Nucleus accumbens (tissue), 56 donors: ENCODE results near the gene KCNJ6.
"Not testable (repeated sequence)": the region's sequence is repeated elsewhere in the genome, so short reads cannot be mapped to it uniquely, and the experiment has no call there.

Source experiments
- DNase-seq, 56 donors: peaks; one replicate each; lab custom pipeline; 2025; lab: John Stamatoyannopoulos, UW

The KCNJ6 gene

DNA sequence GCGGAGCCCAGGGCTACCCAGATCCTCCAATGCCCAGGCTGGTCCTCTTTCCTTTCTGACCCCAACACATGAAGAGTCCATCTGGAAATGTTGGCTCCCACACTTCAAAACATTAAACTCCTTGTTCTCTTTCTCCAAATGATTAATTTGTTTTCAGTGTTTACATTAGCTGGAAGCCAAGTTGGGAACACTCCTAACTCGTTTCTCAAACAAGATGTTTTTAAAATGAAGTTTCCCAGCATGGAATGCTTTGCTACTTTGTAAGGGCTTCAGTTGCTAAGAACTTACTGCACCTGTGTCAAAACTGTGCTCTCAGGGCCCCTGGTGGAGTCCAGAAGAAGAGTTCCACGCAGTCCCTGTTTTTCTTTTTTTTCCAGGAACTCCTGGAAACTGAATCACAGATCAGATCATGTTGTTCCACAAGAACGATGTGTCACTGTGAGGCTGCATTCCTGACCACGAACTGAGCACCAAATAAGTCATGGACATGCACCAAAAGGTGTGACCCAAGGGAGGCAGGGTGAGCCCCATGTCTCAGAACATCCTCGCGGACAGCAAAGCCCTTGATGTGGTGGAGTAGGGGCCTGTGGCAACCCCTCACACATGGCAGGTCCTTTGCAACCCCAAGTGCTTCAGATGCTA, 257.3 kb downstream of the KCNJ6 start:
- DNase-seq, result no peak

DNA sequence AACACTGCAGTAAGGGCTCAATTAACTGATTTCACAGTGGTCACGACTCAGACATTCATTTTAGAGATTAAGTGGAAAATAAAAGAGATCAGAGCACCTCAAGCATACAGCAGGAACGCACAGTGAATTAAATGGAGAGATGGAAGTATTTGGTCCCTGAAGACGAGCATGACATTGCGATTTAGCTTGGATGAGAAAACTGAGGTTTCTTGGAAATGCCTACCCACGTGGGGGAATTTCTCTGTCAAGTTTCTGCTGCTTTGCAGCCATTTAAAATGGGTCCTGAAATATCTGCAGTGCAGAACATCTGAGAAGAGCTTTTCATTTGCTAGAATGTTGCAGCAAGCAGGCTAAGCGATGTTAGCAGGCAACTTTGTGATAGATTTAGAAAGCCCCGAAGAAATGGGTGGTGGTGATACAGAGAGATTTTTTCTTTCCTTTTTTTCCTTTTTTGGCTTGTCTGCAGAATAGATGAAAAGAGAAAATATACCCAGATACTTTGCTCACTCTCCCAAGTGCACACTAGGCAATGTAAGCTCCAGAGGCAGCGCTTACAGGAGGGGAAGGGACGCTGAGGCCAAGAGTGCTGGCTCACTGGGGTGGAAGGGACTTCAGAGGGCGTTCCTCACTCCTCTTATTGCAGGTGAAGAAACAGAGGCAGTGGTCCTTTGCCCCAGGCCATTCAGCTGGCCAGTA, 258.0 kb downstream of the KCNJ6 start:
- no peak for DNase-seq

DNA sequence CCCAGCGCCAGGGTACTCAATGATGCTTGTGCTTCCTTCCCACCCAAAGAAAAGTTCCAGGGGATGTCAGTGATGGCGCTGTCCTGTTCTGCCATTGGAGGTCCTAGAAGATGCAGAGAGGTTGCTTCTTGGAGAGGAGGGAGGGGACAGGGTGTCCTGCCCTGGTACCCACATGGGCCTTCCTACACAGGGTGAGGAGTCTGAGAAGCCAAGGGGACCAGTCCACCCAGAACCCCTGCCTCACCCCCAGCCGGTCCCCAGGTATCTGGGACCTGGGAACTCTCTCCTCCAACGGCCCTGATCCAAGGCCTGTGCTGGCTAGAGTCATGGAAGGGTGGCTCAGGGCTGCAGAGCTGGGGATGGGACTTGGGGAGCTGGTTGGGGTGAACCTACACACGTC, 259.4 kb downstream of the KCNJ6 start:
- DNase-seq, result no peak

DNA sequence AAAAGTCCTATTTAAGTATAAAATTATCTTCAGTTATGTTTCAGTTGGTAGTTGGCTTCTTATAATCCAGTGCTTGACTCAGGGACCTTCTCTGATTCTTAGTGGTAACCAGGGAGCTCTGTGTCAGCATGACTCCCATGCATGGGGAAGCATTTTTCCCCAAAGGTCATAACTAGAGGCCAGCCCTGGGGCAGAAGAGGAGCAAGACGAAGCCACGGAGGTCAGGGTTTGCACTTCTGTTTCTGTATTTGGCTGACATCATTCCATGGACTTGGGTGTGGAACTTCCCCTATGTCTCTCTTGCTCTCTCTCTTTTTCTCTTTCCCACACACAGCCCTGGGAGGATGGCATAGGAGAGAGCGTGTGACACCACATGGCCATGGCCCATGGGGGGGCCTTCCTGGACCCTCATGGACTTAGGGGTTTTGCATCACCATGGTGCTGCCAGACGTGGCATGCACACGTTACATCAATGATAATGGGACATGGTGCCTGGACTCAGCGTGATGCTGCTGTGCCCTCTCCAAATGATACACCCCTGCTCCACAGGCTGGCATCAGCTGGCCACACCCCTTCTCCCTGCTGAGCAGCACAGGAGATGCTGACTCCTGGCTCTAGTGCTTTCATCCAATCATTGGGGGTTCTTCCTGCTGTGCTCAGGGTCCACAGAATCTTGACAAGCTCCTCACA, 260.5 kb downstream of the KCNJ6 start:
- no peak for DNase-seq

DNA sequence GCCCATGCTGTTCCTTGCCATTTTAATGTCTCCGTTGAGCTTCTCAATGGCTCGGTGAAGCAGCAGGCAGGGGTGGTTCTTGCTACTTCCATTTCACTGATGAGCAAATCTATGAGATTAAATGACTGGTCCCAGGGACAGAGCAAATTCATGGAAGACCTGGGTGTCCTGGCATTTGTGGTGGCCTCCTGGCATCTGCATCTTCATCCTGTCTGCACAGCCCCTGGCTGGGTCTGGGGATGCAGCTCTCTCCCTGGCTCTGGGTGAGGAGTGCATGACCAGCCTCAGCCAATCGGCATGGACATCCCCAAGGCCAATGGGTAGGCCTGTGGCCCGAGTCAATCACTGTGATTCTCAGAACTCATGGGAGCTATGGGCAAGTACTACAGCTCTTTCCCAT, 261.7 kb downstream of the KCNJ6 start:
- no peak for DNase-seq

DNA sequence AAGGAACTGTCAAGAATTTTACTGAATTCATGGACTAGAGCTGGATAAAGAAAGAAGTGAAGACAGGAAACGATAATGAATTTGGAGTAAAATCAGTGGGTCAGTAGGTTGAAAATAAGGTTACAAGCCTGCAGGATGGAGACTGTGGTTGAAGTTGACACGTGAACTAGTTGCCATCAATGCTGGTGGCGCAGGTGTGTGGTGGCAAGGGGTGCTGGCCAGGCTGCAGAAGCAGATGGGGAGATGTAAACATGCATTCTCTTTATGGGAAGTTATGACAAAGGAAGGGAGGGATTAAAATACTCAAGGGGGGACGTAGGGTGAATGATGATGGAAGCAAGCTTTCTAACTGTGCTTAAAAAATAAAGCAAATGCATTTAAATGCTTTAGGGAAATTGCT, 263.1 kb downstream of the KCNJ6 start:
- DNase-seq, result no peak

DNA sequence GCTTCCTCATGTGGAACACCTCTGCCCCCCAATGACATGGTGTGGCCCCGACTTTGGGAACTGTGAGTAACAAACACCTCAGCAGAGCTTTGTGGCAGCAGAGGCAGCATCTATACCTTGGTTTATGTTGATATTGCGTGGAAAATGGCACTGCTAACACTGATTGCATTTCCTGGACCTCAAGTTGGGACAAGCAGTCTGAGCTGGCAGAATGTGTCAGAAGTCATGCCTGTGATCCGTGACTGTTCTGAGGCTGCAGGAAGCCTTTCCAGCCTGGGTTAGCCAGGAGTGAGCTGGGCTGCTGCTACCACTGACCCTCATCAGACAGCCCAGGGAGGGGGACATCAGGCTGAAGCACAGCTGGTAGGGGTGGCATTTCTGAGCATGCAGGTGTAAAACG, 268.5 kb downstream of the KCNJ6 start:
- no peak for DNase-seq

DNA sequence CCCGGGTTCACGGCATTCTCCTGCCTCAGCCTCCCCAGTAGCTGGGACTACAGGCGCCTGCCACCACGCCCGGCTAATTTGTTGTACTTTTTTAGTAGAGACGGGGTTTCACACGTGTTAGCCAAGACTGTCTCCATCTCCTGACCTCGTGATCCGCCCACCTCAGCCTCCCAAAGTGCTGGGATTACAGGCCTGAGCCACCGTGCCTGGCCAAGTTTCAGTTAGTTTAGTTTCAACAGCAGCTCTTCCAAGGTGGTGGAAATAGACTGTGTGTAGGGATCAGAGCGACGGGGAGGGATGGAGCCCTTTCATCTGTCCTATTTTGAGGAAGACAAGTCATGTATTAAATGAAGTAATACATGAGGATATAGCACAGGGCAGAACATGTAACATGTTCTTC, 269.5 kb downstream of the KCNJ6 start:
- not testable (repeated sequence) for DNase-seq

DNA sequence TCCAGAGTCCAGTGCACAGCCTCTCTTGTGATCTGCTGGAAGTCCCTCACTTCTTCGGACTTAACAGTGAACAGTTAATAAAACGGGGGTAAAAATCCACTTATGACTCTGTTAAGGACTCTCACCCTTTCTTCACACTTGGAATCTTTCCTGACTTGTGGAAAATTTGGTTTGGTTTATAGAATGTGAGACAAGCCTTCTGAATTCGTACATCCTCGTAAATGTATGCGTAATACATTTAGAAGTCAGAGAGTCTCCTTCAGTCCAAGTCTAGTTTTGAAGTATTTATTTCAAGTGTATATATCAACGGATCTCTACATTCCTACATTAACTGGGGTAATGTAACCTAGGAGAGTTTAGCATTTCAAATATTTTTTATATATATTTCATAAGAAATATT, 270.4 kb downstream of the KCNJ6 start:
- DNase-seq, result no peak

DNA sequence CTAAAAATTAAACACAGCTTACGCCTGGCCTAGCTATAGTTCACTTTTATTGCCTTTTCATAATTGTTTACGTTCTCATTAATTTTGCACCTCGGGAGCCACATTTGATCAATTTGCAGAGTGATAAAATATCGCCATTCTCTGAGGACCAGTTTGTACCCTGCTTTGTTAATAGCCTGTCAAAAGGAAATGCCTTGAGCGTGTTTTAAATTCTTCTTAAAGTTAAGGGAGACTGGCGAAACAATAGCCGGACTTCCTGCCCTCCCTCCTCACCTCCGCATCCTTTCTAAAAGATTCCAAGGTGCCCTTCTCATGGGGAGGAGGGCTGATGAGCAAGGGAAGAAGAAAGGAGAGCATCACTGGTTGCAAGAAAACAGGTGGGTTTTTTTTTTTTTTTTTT, 271.6 kb downstream of the KCNJ6 start:
- no peak for DNase-seq

DNA sequence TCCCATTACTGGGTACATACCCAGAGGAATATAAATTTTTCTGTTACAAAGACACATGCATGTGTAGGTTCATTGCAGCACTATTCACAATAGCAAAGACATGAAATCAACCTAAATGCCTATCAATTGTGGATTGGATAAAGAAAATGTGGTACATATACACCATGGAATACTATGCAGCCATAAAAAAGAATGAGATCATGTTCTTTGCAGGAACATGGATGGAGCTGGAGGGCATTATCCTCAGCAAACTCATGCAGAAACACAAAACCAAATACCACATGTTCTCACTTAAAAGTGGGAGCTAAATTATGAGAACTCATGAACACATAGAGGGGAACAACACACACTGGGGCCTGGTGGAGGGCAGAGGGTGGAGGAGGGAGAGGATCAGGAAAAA, 272.4 kb downstream of the KCNJ6 start:
- not testable (repeated sequence) for DNase-seq

DNA sequence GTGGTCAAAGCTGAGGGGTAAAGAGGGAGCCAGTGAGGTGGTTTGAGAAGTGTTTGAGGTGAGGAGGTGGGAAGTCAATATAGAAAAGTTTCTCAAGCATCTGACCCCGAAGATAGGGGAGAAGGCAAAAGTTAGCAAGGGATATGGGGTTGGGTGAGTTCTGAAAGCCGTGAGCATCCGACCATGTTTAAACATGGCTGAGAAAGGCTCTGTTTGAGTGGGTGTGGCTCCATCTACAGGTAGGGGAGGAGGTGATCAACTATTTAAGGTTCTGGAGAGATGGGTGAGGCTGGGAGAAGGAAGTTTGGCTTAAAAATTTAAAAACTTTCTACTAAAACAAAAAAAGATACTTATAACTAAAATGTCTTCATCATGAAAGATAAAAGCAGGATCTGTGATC, 273.8 kb downstream of the KCNJ6 start:
- no peak for DNase-seq

DNA sequence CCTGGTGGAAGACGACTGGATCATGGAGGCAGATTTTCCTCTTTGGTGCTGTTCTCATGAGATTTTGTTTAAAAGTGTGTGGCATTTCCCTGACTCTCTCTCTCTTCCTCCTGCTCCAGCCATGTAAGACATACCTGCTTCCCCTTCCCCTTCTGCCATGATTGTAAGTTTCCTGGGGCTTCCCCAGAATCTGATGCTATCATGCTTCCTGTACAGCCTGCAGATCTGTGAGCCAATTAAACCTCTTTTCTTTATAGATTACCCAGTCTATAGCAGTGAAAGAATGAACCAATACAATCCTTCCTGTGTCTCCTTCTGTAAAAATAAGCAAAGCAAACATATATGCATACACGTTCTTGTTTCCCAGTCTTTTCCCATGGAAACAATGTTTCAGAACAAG, 276.5 kb downstream of the KCNJ6 start:
- DNase-seq, result no peak

DNA sequence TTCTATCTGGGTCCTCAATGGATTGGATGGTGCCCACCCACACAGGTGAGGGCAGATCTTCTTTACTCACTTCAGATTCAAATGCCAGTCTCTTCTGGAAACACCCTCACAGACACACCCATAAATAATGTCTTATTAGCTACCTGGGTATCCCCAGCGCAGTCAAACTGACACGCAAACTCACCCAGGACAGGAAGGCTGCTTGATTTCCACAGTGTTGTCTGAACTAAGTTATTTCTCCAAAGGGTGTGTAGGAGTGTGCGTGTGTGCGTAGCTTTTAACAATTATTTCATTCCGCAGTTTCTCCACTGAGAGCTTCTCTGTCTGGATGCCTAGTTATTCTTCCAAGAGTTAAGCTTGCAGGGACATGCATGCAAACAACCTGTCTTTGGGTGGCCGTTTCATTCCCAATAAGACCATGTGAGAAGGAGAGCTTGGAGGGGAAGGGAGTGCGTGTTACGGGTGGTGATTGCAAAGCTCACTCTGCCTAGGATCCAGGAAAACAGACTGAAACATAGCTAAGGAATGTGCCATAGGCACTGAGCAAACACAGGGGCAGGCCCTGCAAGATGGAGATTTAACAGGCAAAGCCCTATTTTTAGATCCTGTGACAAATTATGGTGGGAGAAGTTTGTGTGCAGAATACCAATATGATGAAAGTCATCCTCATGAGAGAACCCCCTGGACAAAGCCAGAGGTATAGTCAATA, 280.0 kb downstream of the KCNJ6 start:
- DNase-seq, result no peak

DNA sequence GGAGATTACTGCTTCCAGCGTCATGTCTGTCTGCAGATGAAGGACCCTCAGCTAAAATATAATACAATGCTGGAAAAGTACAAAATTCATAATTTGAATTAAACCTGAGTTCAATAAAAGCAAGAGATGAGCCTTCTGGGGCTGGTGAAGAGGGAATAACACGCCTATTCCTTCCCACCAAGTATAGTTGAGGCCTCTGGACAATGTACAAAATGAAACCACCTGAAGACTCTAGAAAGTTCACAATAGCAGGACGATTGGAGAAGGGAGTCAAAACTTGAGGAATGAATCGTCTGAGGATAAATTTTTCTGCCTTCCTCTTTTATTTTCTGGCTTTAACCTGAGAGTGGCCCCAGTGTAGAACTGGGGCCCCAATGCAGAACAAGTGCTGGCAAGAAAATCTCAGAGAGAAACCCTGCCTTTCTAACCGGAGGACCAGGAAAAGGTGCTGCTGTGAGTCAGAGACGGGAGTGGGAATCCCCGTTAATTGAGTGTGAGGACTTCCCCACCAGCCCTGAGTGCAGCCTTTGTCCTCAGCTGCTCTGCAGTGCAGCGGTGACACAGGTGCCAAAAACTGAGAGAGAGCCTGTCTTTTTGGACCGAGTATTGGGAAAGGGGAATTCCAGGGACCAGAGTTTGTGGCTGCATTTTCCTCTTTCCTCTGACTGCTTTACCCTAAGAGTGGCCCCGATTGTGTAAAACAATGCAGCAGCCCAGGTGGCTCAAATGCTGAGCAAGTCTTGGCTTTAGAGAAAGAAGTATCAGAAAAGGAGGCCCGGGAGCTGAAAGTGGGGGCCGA, 284.7 kb downstream of the KCNJ6 start:
- no peak for DNase-seq

DNA sequence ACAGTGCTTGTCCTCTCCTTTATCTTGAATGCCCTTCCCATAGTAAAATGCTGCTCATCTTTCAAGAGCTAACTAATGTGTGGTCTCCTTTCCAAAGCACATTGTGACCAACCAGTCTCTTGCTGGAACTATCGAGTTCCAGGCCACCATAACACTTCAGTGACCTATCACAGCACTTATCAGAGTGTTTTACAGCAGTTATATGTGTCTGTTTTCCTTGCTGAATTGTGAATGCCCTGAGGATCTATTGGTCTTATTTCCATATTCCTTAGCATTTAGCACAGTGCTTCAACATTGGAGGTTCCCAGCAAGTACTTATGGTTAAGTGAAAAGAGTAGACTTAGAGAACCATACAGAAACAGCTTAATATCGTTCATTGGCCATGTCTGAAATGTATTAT, 285.4 kb downstream of the KCNJ6 start:
- no peak for DNase-seq

DNA sequence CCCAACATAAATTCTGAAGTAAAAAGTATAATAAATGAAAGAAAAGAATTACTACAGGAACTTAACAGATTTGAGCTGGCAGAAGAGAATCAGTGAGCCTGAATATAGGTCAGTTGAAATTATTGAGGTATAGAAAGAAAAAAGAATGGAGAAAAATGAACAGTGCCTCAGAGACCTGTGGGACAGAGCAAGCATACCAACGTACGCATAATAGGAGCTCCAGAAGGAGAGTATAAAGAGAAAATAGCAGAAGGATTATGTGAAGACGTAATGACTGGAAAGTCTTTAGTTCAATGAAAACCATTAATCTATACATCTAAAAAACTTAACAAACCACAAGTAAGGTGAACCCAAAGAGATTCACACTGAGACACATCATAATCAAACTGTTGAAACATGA, 287.9 kb downstream of the KCNJ6 start:
- DNase-seq, result no peak

DNA sequence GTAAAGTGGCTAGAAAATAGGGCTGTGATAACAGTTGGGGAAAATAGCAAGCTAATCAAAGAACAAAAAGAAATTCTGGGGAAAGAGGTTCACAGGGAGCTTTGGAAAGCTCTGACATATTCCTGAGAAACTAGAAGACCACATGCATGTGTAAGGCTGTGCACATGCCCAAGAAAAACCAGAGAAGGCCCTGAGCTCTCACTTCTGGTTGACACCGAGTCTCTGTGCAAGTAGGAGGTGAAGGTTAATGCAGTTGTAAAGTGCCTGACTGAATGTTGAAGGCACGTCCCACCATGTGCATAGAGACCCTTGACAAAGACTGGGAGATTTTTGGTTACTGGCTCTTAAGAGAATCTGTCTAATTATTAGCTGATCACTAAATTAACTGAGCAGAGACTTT, 288.7 kb downstream of the KCNJ6 start:
- no peak for DNase-seq

DNA sequence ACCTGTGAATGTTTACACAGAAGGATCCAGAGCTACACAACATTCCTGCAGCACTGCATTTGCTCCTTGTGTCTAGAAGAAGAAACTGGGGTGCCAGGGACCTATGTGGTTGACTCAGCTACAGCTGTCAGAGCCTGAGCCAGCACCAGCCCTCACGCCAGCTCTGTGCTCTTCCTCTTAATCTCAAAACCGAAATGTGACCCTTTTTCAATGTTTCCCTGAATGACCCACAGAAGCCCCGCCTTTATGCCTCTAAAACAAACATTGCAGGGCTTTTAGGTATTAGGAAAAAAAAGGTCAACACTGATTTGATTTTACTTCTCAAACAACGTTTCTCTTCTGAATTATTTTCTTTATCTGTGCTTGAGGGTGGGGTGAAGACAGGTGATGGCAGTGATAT, 289.2 kb downstream of the KCNJ6 start:
- DNase-seq, result no peak

DNA sequence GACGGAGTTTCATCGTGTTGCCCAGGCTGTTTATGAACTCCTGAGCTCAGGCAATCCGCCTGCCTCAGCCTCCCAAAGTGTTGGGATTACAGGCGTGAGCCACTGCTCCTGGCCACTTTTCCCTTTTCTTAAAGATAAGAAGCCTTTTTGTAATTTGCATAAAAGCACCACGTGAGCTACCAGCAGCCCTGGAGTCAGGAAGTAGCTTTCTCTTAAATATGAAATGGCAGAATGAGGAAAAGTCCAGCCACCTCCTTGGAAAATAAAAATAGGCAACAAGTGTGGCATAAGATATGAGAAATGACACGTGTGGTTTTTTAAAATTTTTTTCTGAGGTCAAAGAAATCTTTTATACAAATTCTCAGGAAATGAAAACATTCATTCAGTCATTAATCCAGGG, 289.9 kb downstream of the KCNJ6 start:
- no peak for DNase-seq

DNA sequence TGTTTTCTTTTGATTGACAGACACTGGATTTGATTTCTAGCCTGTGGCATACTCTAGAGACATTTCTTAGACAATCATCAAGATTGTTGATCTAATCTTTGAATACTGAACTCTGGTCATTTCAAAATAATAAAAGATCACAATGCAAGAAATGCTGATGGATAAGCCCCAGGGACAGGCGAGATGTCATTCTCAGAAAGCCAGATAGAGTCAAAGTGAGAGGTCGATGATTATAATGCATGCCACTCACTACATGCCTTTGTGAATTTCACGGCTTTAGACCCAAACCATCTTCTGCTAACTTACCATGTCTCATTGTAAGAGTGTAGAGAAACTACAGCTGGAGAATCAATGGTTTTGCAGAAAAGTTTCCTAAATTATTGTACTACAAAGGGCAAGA, 292.6 kb downstream of the KCNJ6 start:
- DNase-seq, result no peak
